Esophagus squamous epithelium (tissue), 4 donors: Measurements from ENCODE around the gene ZNF619.

ENCODE experiments used
- POLR2A ChIP-seq, 4 donors: fragments of 450-650 bp; IDR thresholded peaks; one replicate each; pipeline ENCODE4 v1.6.1; 2017; ENCODE audit warnings: antibody characterized with exemption in 4 of 4, mild to moderate bottlenecking in 4 of 4, moderate library complexity in 3 of 4
- TF ChIP-seq, protein P1 (sequence below), 6 experiments: fragments of 450-650 bp in 4 of 6; fragments of 200-600 bp in 2 of 6; sonication (generic) in 2 of 6; IDR thresholded peaks; one replicate each; pipeline ENCODE4 v1.5.1; 2016 to 2019; ENCODE audit warnings: antibody characterized with exemption in 6 of 6, mild to moderate bottlenecking in 4 of 6, moderate library complexity in 4 of 6

DNA sequence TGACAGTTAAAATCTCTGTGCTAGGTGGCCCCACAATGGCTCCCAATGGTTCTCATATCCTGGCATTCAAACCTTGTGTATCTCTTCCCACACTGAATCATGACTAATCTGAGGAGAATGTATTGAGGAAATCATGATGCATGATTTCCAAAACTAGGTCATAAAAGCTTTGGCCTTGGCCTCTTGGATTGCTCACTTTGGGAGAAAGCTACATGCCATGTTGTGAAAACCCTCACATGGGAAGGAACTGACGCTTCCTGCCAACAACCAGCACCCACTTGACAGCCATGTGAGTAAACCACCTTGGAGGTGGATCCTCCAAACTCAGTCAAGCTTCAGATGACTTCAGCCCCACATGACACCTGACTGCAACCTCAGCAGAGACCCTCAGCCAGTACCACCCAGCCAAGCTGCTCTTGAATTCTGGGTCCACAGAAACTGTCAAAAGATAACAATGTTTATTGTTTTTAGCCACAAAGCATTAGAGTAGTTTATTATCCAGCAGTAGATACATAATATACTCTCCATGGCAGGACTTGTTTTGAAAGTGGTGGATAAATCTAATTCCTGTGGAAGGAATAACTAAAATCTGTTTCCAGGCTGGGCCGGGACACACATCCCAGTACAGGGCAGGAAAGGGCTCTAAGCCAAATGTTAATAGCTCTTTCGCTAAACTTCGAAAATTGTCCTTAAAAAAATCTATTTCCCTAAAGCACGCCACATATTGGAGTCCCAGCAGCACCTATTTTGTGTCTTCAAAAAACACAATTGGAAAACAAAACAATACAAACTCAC is 27.9 kb downstream of the ZNF619 start:
- TF ChIP-seq, protein P1, sequence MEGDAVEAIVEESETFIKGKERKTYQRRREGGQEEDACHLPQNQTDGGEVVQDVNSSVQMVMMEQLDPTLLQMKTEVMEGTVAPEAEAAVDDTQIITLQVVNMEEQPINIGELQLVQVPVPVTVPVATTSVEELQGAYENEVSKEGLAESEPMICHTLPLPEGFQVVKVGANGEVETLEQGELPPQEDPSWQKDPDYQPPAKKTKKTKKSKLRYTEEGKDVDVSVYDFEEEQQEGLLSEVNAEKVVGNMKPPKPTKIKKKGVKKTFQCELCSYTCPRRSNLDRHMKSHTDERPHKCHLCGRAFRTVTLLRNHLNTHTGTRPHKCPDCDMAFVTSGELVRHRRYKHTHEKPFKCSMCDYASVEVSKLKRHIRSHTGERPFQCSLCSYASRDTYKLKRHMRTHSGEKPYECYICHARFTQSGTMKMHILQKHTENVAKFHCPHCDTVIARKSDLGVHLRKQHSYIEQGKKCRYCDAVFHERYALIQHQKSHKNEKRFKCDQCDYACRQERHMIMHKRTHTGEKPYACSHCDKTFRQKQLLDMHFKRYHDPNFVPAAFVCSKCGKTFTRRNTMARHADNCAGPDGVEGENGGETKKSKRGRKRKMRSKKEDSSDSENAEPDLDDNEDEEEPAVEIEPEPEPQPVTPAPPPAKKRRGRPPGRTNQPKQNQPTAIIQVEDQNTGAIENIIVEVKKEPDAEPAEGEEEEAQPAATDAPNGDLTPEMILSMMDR (IDR thresholded peaks at IDR 0.05), result no peak
- no peak for TF ChIP-seq POLR2A (IDR thresholded peaks at IDR 0.05)
